Muscle of leg (tissue), 11 donors: ENCODE data around the gene MIS18A. TPM values are rescaled to one million over a fixed set of nuclear protein-coding genes. Genes with fewer than 3 reads are reported as not detected.

Experiments used
- DNase-seq: peaks from one replicate; pipeline ENCODE4 v3.0.0; 2013
- H3K27ac ChIP-seq: one replicate; pipeline ENCODE4 v1.5.1; 2013; ENCODE audit warnings: mild to moderate bottlenecking, low read length, control low read depth
- H3K27me3 ChIP-seq: one replicate; pipeline ENCODE4 v1.6.1; 2013; ENCODE audit warnings: low read length; ENCODE audit not compliant: control insufficient read depth, insufficient read depth
- H3K36me3 ChIP-seq: one replicate; pipeline ENCODE4 v1.6.1; 2013; ENCODE audit warnings: low read length; ENCODE audit not compliant: control insufficient read depth, insufficient read depth
- H3K4me1 ChIP-seq: one replicate; pipeline ENCODE4 v1.6.1; 2013; ENCODE audit warnings: low read length; ENCODE audit not compliant: control insufficient read depth, insufficient read depth
- H3K4me3 ChIP-seq: one replicate; pipeline ENCODE4 v1.5.1; 2013; ENCODE audit warnings: low read length, control low read depth
- H3K9me3 ChIP-seq: replicated peaks from 2 replicates; pipeline ENCODE4 v1.6.1; 2013; ENCODE audit warnings: low read depth, low read length; ENCODE audit not compliant: control insufficient read depth
- WGBS: methylation state at CpG from one replicate; pipeline ENCODE4 v1.1.5; 2013; ENCODE audit warnings: missing lambda C conversion rate; ENCODE audit not compliant: insufficient coverage; 5-methylcytosine and 5-hydroxymethylcytosine counted together
- polyA plus RNA-seq, 8 donors: library from polyadenylated mRNA; unstranded; fragments of 120-200 nt; gene quantifications; one replicate each; pipeline versions ENCODE4 v1.2.1 to v1.2.3, GENCODE V29; 2013; ENCODE audit warnings: inconsistent platforms in 1 of 8, low replicate concordance in 1 of 8; ENCODE audit not compliant: insufficient read length in 8 of 8, insufficient read depth in 1 of 8
- total RNA-seq: library from RNA; stranded (reverse); fragments of 120-200 nt; gene quantifications from one replicate; pipeline ENCODE4 v1.2.4, GENCODE V29; 2013

Gene MIS18A
- total and polyA plus RNA-seq, 9 donors: 7.8 to 17.1 (median 11.8) TPM

DNA sequence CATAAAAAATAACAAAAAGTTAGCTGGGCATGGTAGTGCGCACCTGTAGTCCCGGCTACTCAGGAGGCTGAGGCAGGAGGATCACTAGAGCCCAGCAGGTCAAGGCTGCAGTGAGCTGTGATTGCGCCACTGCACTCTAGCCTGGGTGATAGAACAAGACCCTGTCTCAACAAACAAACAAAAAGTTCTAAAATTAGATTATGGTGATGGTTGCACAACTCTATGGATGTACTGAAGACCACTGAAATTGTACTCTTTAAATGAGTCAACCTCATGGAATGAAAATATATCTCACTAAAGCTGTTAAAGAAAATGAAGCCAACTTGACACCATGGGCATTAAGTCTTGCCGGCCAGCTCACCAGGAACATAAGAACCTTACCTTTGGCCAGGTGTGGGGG is 28.9 kb upstream of the MIS18A start:
- Histone ChIP-seq H3K36me3 (peaks cover 28% of the 10 kb centered on the region), H3K9me3 (no peaks in the 10 kb centered on the region), H3K4me3 (no peak overlapping the region), H3K27me3 (no peaks in the 10 kb centered on the region), H3K27ac (no peak overlapping the region), H3K4me1 (peaks cover 4% of the 10 kb centered on the region)
- 92% methylated on average over 3 of the region's 4 CpGs for WGBS
- DNase-seq: no peak

DNA sequence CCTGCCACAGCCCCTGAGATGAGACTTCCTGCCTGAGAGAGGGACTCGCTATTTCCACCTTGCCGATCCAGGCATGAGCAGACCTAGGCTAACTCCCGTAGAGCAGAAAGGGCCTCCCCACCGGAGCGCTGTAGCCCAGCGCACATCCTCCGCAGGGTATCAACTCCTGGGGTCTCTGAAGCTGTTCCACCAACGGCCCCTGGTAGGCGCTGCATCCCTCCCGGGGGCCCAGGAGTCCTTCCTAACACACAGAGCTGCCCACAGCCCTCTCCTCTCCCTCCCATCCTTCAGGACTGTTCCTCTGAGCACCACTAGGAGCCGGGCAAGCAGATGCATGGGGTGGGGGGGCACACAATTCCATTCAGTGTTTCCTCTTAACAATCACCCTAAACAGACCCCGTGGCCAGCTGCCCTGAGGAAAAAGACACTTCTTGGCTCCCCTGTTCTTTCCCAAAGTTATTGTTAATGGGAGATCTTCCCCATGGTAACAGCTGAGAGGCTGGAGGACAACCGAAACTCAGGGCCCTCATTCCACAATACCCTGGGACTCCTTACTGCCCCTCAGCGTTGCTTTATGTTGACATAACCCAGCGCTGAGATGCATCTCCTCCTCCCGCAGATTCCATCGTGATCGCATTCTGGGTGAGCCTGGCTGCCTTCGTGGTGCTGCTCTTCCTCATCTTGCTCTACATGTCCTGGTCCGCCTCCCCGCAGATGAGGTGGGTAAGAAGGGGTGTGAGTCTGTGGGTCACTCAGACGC is 27.4 kb upstream of the MIS18A start:
- DNase-seq: peak; percentile 39
- H3K36me3 ChIP-seq: peaks cover 13% of the 10 kb centered on the region
- peaks cover 4% of the 10 kb centered on the region for H3K4me1 ChIP-seq
- no peak overlapping the region for H3K27ac ChIP-seq
- 24% methylated on average over 13 of the region's 22 CpGs for WGBS
- H3K27me3 ChIP-seq: no peaks in the 10 kb centered on the region
- H3K4me3 ChIP-seq: no peak overlapping the region
- no peaks in the 10 kb centered on the region for H3K9me3 ChIP-seq

DNA sequence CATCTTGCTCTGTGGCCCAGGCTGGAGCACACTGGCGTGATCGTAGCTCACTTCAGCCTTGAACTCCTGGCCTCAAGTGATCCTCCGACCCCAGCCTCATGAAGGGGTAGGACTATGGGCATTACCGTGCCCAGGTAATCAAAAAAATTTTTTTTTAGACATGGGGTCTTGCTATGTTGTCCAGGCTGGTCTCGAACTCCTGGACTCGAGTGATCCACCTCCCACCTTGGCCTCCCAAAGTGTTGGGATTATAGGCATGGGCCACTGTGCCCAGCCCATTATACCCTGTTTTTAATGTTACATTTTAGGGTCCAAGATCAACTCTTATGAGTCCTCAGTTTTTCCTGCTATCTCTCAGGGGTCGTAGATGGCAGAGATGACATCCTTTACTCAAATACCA is 26.1 kb upstream of the MIS18A start:
- peaks cover 4% of the 10 kb centered on the region for H3K4me1 ChIP-seq
- H3K27me3 ChIP-seq: no peaks in the 10 kb centered on the region
- H3K36me3 ChIP-seq: peaks cover 15% of the 10 kb centered on the region
- WGBS: 100% methylated on average over 4 of the region's 7 CpGs
- no peak overlapping the region for H3K4me3 ChIP-seq
- no peaks in the 10 kb centered on the region for H3K9me3 ChIP-seq
- H3K27ac ChIP-seq: no peak overlapping the region
- no peak for DNase-seq

DNA sequence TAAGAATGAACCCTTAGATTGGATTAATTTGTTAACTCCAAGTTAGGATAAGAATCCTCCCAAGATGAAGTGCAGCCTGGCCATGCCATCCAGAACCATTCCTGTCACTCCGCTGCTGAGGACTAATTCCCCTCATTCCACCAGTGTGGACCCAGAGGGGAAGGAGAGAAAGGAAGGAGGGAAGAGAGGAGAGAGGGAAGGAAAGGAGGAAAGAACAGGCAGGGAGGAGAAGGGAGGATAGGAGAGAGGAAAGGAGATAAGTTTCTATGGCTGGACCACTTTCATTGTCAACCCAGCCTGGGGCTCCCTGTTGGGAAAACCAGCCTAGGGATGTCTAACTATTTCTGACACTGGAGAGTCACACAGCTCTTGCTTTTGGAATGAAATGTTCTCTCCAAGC is 24.5 kb upstream of the MIS18A start:
- Histone ChIP-seq H3K27ac (no peak overlapping the region), H3K4me1 (peaks cover 4% of the 10 kb centered on the region), H3K36me3 (peaks cover 19% of the 10 kb centered on the region), H3K4me3 (no peak overlapping the region), H3K9me3 (no peaks in the 10 kb centered on the region), H3K27me3 (no peaks in the 10 kb centered on the region)
- WGBS: no CpG with 5 or more reads among the region's 1 CpG
- DNase-seq: no peak

DNA sequence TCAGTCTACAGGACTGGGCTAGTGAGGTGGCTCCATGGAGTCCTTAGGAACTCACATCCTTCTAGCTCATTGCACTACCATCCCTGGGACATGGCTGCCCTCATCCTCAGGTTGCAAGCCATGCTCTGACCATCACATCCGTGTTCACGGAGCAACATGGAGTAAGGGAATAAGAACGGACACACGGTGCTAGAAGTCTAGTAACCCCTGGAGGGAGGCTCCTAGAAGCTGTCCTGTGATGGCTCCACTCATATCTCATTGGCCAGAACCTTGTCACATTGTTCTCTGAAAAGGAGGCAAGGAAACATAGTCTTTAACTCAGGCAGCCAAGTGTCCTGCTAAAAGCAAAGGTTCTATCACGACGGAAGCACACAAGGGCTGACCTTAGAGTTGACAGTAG is 23.7 kb upstream of the MIS18A start:
- Histone ChIP-seq H3K27ac (no peak overlapping the region), H3K4me1 (peaks cover 4% of the 10 kb centered on the region), H3K36me3 (peaks cover 19% of the 10 kb centered on the region), H3K9me3 (no peaks in the 10 kb centered on the region), H3K4me3 (no peak overlapping the region), H3K27me3 (no peaks in the 10 kb centered on the region)
- no peak for DNase-seq
- WGBS: 88% methylated on average over 6 of the region's 6 CpGs

DNA sequence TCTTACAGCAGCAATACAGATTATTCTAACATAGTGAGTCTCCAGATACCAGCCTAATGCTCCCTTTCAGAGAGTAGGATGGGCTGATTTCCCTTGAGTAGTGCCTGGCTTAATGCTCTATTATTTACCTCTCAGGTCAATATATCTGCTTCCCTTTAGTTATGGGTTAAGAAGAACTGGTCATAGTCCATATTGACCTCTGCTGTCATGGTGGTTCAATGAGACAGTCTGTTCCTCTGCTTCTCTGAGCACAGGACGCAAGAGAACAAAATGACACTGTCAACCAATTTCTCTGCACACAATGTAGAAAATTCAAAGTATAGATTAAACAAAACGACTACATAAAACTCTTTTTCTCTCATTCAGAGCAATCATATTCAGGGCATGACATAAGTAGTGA is 22.7 kb upstream of the MIS18A start:
- no peak overlapping the region for H3K4me3 ChIP-seq
- no peak for DNase-seq
- H3K4me1 ChIP-seq: peaks cover 4% of the 10 kb centered on the region
- H3K27me3 ChIP-seq: no peaks in the 10 kb centered on the region
- no CpG with 5 or more reads among the region's 2 CpGs for WGBS
- H3K27ac ChIP-seq: no peak overlapping the region
- H3K36me3 ChIP-seq: peaks cover 18% of the 10 kb centered on the region
- H3K9me3 ChIP-seq: no peaks in the 10 kb centered on the region

DNA sequence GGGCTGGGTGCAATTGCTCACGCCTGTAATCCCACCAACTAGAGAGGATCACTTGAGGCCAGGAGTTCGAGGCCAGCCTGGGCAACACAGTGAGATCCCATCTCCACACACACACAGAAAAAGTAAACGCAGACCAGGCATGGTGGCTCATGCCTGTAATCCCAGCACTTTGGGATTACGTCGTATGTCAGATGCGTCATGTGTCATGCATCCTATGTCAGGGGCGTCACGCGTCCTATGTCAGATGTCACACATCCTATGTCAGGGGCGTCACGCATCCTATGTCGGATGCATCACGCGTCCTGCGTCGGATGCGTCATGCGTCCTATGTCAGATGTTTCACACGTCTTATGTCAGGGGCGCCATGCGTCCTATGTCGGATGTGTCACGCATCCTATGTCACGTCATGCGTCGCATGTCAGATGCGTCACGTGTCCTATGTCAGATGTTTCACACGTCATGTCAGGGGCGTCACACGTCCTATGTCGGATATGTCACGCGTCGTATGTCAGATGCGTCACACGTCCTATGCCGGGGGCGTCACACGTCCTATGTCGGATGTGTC is 21.4 kb upstream of the MIS18A start:
- DNase-seq: no peak
- Histone ChIP-seq H3K9me3 (no peaks in the 10 kb centered on the region), H3K36me3 (peaks cover 12% of the 10 kb centered on the region), H3K27ac (no peak overlapping the region), H3K4me3 (no peak overlapping the region), H3K27me3 (no peaks in the 10 kb centered on the region), H3K4me1 (no peaks in the 10 kb centered on the region)
- WGBS: 95% methylated on average over 40 of the region's 41 CpGs

DNA sequence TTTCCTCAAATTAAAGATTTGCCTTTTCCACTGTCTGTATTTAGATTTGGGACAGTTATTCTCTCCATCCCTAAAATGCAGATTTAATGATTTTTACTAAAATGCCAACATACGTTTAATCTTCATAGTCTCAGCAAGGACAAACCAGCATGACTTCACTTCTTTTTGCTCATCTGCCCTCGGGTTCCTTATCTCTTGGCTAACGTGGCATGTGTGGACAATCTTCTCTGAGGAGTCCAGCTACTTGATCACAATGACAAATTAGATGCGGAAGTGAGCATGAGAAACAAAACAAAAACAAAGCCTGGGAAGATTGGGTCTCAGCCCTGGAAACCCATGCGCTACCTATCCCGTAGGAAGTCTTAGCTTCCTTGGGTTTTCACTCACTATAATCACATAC is 20.8 kb upstream of the MIS18A start:
- no peak overlapping the region for H3K27ac ChIP-seq
- no peak overlapping the region for H3K4me3 ChIP-seq
- H3K27me3 ChIP-seq: no peaks in the 10 kb centered on the region
- no peaks in the 10 kb centered on the region for H3K4me1 ChIP-seq
- no peaks in the 10 kb centered on the region for H3K9me3 ChIP-seq
- DNase-seq: no peak
- 87% methylated on average over 4 of the region's 6 CpGs for WGBS
- H3K36me3 ChIP-seq: peaks cover 12% of the 10 kb centered on the region

DNA sequence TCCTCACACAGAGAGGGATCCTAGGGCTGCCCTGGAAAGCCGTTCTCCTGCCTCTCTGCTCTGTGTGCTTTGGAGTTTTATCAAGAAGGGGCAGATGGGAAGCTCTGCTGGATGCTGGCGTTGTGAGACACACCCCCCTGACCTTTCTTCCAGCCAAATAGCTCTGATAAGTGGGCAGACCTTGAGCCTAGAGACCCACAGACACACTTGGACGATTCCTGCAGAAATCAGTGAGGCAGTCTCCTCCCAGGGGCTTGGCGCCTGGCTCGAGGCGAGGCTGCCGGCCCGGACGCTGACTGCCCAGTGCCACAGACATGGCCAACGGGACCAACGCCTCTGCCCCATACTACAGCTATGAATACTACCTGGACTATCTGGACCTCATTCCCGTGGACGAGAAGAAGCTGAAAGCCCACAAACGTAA is 19.8 kb upstream of the MIS18A start, which contains the start of gene MRAP:
Gene MRAP, plus strand, starts transcription at position 198 of the 424 bp plus-strand sequence. Its CDS starts 117 bp downstream, at position 315.
- H3K4me3 ChIP-seq: no peak within 1 kb of the TSS
- DNase-seq: no peak
- no peaks in the 10 kb centered on the region for H3K27me3 ChIP-seq
- H3K36me3 ChIP-seq: peaks cover 12% of the 10 kb centered on the region
- WGBS: 83% methylated on average over 7 of the region's 14 CpGs
- H3K27ac ChIP-seq: no peak within 1 kb of the TSS
- no peaks in the 10 kb centered on the region for H3K4me1 ChIP-seq
- H3K9me3 ChIP-seq: no peaks in the 10 kb centered on the region

DNA sequence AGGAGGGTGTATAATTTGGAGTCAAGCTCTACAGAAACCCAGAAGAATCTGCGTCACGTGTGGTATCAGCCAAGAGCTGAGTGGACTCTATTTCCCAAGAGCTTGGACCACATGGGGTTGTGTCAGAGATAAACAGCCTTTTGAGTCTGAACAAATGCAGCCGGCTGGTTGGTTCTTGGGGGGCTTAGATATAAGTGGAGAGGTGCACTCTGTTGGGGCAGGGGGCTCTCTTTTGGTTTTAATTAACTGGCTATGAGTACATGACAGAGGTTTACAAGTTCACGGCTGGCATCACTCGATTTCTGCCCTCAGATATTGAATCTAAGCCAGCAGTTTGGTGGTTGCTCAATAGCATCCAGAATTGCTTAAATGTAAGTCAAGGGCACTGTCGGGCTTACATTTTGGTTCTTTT is 19.3 kb upstream of the MIS18A start:
- Histone ChIP-seq H3K4me1 (no peaks in the 10 kb centered on the region), H3K9me3 (no peaks in the 10 kb centered on the region), H3K4me3 (no peak overlapping the region), H3K27me3 (no peaks in the 10 kb centered on the region), H3K27ac (no peak overlapping the region), H3K36me3 (peaks cover 12% of the 10 kb centered on the region)
- no peak for DNase-seq
- WGBS: 90% methylated on average over 6 of the region's 6 CpGs
